IPS DF 19.7 (cell line): ENCODE results near the gene MARK2.

Experiments
- DNase-seq: peaks from one replicate; pipeline ENCODE4 v3.0.0-alpha.2; 2013; ENCODE audit warnings: low read depth, low spot score

MARK2 gene

DNA sequence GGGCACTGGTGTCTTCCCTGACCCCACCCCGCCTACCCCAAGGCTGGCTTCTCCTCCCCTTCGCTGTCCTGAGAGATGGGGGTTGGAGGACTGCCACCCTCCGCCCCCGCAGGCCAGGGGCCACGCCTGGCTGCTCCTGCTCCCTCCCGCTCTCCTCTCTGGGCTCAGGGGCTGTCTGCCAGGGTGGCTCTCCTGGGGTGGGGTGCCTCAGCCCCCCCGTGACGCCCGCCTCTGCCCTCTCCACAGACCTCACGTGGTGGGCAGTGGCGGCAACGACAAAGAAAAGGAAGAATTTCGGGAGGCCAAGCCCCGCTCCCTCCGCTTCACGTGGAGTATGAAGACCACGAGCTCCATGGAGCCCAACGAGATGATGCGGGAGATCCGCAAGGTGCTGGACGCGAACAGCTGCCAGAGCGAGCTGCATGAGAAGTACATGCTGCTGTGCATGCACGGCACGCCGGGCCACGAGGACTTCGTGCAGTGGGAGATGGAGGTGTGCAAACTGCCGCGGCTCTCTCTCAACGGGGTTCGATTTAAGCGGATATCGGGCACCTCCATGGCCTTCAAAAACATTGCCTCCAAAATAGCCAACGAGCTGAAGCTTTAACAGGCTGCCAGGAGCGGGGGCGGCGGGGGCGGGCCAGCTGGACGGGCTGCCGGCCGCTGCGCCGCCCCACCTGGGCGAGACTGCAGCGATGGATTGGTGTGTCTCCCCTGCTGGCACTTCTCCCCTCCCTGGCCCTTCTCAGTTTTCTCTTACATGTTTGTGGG is 69.9 kb downstream of the MARK2 start:
- DNase-seq: no peak

DNA sequence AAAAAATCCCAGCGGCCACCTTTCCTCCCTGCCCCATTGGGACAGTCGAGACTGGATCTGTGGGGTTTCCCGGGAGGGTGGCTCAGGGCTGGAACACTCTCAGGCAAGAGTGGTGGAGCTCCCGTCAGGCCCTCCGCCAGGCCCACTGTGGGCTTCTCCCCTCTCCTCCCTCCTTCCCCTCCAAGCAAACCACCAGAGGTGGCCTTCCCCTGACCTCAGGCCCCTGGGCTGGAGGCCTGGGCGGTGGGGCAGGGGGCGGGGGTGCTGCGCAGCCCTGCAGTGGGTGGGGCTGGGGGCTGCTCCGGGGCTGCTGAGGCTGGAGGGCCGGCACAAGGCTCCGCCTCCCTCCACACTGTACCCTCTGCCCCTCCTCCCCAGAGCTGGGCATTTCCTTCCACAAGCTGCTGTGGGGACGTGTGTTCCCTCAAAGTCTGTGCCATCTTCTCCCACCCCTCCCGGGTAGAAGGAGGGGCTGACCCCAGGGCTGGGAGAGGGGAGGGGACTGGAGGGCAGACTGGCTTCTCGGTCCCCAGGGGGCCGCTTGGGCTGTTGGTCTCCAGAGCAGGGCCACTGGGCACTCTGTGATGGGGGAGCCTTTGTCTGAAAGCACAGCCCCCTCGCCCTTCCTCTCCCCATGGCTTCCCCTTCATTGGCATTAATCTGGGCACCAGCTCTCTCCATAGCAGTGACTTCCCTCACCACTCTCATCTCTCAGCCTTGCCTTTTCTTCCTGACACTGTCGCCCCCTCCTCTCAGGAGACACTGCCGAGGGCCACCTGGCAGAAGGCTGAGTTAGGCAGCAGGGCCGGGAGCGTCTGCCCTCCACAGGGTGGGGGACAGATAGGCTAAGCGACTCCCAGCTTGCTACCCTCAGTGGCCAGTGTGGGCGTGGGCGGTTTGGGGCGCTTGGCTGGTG is 70.9 kb downstream of the MARK2 start:
- DNase-seq: no peak

DNA sequence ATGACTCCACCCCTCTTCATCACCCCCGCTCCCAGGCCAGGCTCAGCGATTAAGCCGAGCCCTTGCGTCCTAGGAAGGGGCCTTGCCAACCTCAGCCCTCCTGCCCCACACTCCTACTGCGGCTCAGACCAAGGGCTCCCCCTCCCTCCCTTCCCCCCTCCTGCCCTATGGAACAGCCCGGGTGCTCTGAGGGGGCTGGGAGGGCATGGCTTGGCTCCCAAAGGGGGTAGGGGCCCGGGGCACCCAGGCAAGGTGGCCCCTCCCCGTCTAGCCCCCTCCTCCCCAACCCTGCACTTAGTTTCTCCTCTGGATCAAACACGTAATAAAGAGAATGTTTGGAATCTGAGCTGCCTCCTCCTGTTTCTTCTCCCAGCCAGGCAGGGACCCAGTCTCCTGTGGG is 71.8 kb downstream of the MARK2 start:
- DNase-seq: no peak

DNA sequence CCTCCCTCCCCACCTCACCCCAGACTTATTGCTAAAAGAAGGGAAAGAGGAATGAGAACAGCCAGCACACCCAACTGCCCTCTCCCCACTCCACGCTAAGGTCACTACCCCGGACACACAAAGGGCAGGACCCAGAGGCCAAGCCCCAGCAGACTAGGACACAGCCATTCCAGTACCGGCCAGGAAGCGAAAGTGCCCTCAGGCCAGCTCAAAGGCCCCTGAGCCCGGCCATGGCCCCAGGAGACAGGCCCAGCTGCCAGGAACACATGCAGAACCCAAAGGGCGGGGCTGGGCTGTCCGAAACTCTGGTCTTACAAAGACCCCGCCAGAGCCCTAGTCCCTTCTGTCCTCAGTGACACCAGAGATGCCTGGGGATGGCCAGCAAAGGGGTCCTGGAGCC is 72.5 kb downstream of the MARK2 start:
- no peak for DNase-seq

DNA sequence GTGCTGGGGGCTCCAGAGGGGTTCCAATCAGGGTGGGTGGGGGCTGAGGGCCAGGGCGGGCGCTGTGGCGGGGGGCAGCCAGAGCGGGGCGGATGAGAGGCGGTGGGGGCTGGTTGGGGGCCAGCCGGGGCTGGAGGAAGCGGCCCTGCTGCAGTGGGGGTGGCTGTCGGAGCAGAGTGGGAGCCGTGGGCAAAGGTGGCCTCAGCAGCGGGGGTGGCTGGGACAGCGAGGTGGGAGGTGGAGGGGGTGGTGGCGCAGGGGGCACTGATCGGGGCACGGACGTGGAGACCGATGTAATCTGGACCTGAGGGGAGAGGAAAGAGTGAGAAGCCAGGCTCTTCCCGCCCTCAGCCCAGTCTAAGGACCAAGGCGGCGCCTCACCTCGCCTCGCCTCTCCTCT is 73.0 kb downstream of the MARK2 start:
- DNase-seq: no peak

DNA sequence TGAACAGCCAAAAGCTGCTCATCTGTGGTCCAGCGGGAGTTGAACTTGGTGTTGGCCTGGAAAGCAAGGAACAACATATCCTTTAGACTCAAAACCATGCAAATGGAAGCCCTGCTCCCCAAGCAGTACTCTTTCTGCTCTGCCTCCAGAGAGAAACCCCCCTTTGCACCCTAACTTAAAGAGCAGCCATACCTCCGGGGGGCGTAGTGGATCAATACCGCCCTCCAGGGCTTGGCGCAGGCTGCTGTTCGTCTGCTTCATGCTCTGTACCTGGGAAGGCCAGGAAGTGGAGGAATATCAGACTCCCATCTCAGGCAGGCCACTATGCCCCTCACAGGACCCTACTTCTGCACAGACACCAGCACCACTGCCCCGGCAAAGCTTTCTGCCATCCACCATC is 73.8 kb downstream of the MARK2 start:
- DNase-seq: no peak

DNA sequence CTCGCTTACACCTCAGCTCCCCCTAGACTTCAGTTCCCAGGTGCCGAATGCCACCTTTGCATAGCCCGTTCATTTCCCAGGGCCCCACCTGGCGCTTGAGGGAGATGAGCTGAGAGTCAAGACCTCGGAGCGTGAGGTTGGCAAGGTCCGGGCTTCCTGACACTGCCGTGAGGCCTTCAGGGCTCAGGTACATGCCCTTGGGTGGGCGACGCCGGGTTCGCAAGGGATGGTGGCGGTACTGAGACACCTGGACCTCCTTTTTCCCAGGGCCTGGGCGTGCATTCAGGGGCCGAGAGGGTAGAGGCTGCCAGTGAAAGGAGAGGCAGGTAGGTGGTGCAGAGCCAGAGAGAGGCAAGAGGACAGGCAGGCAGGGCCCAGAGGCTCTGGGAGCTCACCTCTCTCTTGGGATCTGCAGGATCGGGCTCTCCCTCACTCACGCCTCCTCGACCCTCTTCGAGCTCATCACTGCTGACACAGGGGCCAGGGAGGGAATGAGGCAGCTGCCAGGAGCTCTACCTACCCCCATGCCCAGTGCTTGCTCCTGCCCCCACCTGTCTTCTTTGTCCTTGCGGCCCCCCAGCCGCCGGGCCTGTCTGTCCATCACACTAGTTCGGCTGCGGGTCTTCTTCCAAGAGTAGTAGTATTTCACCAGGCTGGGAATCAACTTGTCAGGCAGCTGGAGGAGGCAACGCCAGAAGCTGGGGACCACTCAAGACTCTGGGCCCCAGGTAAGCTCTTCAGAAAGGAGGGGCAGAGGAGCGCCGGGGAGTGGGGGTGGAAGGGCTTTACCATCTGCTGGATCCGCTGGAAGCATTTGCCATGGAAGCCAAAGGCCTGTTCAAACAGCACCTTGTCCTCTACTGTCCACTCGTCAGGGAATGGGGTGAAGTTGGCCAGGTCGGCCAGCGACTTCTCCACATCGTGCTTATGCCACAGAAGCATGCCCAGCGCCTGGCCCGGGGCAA is 75.2 kb downstream of the MARK2 start:
- DNase-seq: no peak

DNA sequence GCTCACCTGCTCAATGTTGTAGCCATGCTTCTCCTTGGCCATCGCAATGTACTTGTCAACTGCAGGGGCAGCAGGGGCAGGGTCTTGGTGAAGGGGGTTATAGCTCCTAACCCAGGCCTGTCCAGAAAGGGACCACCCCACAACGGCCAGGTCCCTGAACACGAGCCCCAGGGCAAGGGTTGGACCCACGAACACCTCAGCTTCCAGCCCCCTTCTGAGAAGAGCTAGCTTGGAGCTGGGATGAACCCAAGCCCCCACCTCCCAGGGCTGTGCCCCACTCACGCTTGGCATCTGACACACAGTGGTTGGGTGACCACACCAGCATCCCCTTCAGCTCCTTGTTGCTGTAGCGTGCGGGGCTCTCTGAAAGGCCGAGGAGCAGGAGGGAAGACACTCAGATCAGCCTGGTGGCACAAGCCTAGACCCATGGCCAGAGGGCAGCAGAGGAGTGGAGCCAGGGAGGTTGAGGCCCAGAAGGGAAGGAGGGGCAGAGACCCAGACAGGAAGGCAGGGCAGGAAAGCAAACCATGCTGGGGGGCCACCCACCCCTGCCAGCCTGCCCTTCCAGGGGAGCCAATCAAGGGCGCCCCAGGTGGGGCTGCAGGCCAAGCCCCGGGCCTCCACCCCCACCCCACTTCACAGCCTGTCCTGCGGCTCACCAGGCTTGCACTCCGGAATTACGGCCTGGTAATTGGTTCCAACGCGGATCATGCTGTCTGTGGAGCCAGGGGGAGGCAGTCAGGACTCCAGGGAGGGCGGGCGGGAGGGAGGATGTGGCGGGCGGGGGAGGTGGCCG is 76.2 kb downstream of the MARK2 start:
- DNase-seq: no peak

DNA sequence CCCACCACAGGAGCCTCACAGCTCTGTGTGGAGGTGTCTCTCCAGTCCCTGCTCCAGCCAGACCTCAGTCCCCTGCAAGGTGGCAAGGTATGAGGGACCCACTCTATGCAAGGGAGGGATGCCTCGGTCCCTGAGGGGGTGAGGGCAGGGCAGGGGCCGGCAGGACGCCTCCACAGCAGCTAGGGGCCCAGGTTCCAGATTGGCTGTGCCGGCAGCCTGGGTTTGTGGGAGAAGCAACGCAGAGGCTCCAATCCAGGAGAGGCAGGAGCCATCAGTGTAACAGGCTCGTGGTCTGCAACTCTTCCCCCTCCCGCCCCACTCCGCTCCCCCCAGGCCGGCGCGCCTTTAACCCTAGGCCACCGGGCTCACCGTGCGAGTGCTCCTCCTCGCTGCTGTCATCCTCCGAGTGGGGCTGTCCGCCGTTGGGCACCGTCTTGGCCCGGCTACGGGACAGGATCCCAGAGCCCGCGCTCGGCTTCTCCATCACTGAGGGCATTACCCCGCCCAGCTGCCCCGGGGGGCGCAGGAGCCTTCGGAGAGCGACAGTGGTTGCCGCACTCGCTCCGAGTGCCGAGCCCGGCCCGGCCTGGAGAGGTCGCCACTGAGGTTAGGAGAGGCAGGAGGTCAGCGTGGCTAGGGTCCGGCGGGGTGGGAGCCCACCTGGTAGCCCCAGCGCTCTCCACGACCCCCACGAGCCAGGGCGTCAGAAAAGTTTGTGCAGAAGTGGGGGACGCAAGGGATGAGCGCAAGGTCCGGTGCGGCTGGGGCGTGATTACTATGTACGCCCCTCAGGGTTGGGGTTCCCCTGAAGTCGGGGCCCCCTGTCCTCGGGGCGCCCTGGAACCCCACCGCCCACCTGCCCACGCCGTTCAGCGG is 77.3 kb downstream of the MARK2 start:
- DNase-seq: no peak

DNA sequence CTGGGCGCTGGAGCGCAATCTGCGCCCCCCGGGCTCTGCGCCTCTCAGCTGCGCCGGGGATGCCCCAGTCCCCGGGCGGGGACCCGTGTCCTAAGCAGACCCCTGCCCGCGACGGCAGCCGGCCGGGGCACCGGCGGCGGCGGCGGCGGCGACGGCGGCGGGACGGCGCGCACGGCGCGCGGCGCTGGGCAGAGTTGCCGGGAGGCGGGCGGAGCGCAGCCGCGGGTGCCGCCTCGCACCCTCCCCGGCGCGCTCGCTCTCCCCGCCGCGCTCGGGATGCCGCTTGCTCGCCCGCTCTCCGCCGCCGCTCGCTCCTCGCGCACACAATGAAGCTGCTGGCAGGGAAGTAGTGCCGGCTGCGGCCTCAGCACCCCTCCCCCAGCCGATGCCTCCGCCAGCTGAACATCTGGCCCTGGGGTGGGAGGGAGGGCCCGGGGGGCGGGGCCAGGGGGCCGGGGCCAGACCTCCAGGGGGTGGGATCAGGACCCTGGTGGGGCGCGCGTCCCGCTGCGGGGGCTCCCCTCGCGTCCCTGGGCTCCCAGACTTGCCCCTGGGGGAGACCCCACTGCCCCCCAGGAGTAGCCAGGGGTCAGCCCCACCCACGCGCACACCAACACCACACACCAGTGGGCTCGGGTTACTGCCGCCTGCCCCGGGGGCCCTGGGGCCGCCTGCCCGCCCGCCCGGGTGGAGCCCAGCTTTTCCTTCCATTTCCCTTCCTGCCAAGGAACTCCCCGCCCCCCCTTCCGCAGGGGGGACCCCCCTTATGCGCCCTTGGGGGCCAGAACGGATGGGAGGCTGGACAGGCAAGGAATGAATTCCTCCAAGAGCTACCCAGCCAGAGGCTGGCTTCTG is 78.2 kb downstream of the MARK2 start, which contains the start of gene RCOR2:
TSS of gene RCOR2 (minus strand) at position 328 of the 855 bp plus-strand sequence. CDS start 708 bp downstream, outside the sequence.
- DNase-seq: no peak

DNA sequence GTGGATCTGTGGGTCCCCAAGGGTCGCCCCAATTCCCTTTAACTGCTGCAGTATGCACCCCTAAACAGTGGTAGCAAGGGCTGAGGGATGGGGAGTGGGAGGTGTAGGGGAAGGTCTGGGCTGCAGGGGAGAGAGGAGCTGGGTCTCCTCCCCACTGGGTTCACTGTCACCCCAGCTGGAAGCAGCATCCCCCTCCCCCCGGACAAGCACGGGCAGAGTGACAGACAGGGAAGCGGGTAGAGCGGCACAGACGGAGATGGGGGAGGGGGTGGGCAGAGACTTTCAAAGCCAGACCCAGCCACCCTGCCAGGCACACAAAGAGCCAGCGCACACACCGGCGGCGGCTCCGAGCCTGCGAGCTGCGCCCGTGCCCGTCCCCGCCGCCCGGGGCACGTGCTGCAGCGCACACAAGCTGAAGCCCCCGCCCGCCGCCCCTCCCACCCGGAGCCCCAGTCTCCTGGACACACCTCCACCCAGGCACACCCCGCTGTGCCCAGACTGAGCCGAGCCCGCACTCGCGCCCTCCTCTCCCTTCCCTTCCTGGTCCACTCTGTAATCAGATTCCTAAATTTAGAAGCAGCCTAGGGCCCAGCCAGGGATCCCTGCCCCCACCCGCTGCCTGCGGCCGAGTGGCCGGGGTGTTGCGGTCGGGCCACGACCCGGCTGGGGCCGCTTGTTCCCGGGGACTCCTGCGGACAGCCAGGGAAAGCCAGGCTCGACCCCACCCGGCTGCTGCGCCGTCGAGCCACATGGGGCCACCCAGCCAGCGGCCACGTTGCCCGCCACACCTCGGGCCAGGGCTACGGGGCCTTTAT is 79.0 kb downstream of the MARK2 start:
- DNase-seq: no peak

DNA sequence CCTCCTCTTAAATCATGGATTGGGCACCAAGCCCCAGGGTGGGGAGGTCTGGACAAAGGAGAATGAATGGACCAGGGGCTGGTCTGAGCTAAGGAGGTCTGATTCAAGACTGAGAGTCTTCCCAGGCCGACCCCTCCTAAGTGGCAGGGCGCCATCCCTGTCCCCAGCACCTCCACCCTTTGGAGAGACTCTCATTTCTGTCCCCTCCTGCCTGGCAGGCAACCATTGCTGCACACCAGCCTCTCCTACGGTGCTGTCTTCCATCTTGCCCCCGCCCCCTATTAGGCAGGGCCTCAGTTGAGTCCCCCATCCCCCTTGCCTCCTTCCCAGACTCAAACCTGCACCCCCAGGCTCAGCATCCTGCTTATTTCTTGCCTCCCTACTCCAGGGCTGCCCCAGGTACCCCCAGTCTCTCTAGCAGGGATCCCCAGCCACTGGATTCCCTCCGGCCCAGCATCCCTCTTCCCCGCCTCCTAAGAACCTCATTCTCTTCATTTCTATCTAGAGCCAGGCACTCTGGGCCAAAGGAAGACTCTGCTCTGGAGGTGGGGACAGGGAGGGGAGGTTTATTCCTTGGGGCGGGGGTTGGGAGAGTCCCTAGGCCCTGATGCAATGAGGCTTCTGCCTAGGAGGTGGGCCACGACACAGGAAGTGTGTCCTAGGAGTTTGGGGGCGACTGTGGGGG is 79.7 kb downstream of the MARK2 start:
- DNase-seq: no peak

DNA sequence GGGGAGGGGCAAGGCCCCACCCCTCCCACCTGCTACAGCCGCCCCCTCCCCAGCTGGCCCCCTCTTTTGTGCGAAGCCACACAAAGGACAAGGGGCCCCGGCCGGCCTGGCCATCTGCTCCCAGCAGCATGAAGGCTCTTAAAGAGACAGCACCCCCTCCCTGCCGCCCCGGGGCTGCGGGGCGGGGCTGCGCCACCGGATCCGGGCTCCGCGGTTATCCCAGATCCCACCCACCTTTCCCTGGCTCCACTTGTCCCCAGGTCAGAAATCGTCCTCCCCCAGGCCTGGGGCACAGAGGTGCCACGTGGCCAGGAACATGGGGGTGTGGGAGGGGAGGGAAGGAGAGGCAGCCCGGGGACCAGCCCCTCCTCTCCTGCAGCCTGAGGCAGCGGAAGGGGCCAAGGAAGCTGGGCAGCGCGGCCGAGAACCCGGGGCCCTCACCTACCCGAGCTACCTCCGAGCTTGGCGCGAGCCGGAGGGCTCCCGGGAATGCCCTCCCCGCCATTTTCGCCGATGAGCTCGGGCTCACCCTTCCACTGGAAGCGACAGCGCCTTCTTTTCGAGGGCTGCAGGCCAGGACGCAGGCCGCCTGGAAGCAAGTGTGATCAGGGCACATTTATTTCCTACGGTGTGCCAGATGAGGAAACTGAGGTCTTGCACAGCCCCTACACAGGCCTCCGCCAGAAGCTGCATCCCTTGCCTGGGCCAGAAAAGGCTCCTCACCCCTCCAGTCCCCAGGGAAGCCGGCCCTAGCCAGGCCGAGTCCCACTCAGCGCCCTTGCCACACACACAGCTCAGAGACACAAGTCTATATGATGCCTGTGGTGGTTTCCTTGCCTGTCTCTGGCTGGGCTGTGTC is 80.6 kb downstream of the MARK2 start:
- DNase-seq: no peak

DNA sequence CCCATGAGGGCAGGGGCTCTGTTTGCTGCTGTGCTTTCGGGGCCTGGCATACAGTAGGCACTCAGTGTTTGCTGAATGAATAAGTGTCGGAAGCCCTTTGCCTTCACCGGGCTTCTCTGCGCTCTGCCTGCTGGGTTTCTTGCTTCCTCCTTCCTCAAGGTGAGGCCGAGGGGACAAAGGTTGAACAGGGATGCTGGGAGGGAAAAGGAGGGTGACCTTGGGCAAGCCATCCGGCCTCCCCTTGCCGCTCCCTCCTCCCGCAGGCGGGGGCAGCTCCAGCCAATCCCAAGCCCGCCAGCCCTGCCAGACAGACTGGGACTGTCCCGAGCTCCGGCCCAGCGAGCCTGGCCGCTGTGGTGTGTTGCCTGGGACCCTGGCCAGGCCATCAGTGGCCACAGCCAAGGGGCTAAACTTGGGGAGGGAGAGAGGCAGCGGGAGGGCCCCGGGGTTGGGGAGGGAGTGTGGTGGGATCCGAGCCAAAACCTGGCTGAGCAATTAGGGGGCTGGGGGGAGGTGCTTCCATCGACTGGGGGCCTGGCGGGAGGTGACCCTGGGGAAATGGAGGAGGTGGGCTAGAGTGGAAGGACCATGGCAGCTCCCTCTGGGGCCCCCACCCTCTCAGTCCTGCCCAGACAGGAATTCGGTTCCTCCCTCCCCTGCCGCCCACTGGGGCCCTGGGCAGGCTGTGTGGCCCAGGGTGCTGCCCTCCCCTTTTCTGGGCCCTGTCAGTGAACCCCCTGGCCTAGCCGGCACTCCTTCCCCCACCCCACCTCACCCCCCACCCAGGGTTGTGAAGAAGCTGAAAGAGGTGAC is 81.4 kb downstream of the MARK2 start:
- DNase-seq: no peak

DNA sequence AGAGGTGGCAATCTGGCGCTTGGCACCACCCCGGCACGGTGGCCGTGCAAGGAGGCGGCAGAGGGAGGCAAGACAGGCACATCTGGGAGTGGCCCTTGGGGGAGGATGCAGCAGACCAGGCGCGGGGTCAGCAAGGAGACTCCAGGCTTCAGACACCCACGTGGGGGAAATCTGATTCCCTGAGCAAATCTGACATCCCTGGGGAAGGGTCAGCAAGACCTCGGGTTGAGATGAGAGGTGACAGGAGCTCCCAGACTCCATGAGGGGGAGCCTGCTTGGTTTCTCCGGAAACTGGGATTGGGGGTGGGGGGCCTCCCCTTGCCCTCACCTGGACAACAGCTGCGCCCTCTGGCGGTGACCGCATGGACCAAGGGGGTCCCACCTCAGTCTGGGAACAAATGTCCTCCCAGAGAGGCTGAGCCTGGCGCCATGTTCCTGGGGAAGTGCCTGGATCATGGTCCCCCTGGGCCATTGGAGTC is 82.1 kb downstream of the MARK2 start:
- DNase-seq: no peak
